ENCODE data around the gene NDUFS2.
A peak's percentile ranks its signal among the peaks of the same experiment; 100 is the strongest.

Gene NDUFS2

GRCh38 chr1:161177936-161178244, 24.3 kb upstream of the NDUFS2 start:
- TF ChIP-seq EGR1 (IDR thresholded peaks at IDR 0.05), result no peak
- no peak for TF ChIP-seq ZBTB7A (IDR thresholded peaks at IDR 0.05; ENCODE audit: low read depth)
- TF ChIP-seq NFIC (IDR thresholded peaks at IDR 0.05), result no peak
- TF ChIP-seq YY1 (IDR thresholded peaks at IDR 0.05; ENCODE audit: low read depth), result no peak
- TF ChIP-seq MAX (IDR thresholded peaks at IDR 0.05), result no peak
- TF ChIP-seq TCF12 (IDR thresholded peaks at IDR 0.05; ENCODE audit: low read depth), result no peak

GRCh38 chr1:161179698-161180097, 22.5 kb upstream of the NDUFS2 start:
- no peak for TF ChIP-seq TAF1 (IDR thresholded peaks at IDR 0.05; ENCODE audit: low read depth)
- no peak for TF ChIP-seq MAX (IDR thresholded peaks at IDR 0.05)
- TF ChIP-seq ZBTB7A (IDR thresholded peaks at IDR 0.05; ENCODE audit: low read depth), result no peak
- TF ChIP-seq NFIC (IDR thresholded peaks at IDR 0.05), result no peak
- TF ChIP-seq TCF12 (IDR thresholded peaks at IDR 0.05; ENCODE audit: low read depth), result no peak
- TF ChIP-seq RAD21 (IDR thresholded peaks at IDR 0.05; ENCODE audit: low read depth), result no peak
- TF ChIP-seq EP300 (IDR thresholded peaks at IDR 0.05; ENCODE audit: borderline replicate concordance), result no peak
- TF ChIP-seq CREB1 (IDR thresholded peaks at IDR 0.05; ENCODE audit: low read depth), result no peak

GRCh38 chr1:161180639-161181038, 21.5 kb upstream of the NDUFS2 start:
- TF ChIP-seq RAD21 (IDR thresholded peaks at IDR 0.05; ENCODE audit: low read depth), result 0 out of 2 replicates have a peak, but pooled peaks have one; percentile 15
- no peak for TF ChIP-seq CEBPB (IDR thresholded peaks at IDR 0.05)
- TF ChIP-seq YY1 (IDR thresholded peaks at IDR 0.05; ENCODE audit: low read depth), result no peak
- no peak for TF ChIP-seq FOXM1 (IDR thresholded peaks at IDR 0.05; ENCODE audit: borderline replicate concordance, low read depth)

GRCh38 chr1:161182214-161182613, 20.0 kb upstream of the NDUFS2 start:
- TF ChIP-seq EGR1 (IDR thresholded peaks at IDR 0.05) (no peak), YY1 (IDR thresholded peaks at IDR 0.05; ENCODE audit: low read depth) (no peak), EP300 (IDR thresholded peaks at IDR 0.05; ENCODE audit: borderline replicate concordance) (no peak), CEBPB (IDR thresholded peaks at IDR 0.05) (no peak), TAF1 (IDR thresholded peaks at IDR 0.05; ENCODE audit: low read depth) (no peak), REST (IDR thresholded peaks at IDR 0.05; ENCODE audit: low read depth) (no peak)
- TF ChIP-seq, protein P1, sequence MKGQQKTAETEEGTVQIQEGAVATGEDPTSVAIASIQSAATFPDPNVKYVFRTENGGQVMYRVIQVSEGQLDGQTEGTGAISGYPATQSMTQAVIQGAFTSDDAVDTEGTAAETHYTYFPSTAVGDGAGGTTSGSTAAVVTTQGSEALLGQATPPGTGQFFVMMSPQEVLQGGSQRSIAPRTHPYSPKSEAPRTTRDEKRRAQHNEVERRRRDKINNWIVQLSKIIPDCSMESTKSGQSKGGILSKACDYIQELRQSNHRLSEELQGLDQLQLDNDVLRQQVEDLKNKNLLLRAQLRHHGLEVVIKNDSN (IDR thresholded peaks at IDR 0.05), result no peak

DNA sequence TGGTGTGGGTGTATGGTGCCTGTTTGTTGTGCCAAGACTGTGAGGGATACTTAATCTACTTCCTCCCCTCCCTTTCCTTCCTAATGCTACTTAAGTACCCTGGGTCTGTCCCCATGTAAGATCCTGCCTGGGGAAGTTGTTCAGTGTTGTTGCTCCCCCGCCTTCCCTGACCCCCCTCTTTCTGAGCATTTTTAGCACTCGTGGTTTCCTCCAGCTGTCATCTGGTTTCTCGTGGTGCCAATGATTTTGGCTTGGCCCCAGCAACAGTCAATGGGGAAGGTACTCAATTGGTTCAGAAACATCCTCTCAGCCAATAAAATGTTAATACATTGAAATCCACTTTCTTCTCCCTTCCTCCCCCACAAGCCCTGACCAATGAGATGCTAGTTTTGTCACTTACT, 16.9 kb upstream of the NDUFS2 start:
- TF ChIP-seq NFIC (IDR thresholded peaks at IDR 0.05) (no peak), ZBTB7A (IDR thresholded peaks at IDR 0.05; ENCODE audit: low read depth) (no peak), TCF12 (IDR thresholded peaks at IDR 0.05; ENCODE audit: low read depth) (no peak), RAD21 (IDR thresholded peaks at IDR 0.05; ENCODE audit: low read depth) (no peak), TEAD4 (IDR thresholded peaks at IDR 0.05) (no peak), REST (IDR thresholded peaks at IDR 0.05; ENCODE audit: low read depth) (no peak), CREB1 (IDR thresholded peaks at IDR 0.05; ENCODE audit: low read depth) (no peak), TAF1 (IDR thresholded peaks at IDR 0.05; ENCODE audit: low read depth) (no peak), EP300 (IDR thresholded peaks at IDR 0.05; ENCODE audit: borderline replicate concordance) (no peak), EGR1 (IDR thresholded peaks at IDR 0.05) (no peak), MAX (IDR thresholded peaks at IDR 0.05) (no peak), YY1 (IDR thresholded peaks at IDR 0.05; ENCODE audit: low read depth) (no peak), FOXM1 (IDR thresholded peaks at IDR 0.05; ENCODE audit: borderline replicate concordance, low read depth) (no peak), CEBPB (IDR thresholded peaks at IDR 0.05) (no peak)
- TF ChIP-seq, protein P1 (IDR thresholded peaks at IDR 0.05), result no peak

DNA sequence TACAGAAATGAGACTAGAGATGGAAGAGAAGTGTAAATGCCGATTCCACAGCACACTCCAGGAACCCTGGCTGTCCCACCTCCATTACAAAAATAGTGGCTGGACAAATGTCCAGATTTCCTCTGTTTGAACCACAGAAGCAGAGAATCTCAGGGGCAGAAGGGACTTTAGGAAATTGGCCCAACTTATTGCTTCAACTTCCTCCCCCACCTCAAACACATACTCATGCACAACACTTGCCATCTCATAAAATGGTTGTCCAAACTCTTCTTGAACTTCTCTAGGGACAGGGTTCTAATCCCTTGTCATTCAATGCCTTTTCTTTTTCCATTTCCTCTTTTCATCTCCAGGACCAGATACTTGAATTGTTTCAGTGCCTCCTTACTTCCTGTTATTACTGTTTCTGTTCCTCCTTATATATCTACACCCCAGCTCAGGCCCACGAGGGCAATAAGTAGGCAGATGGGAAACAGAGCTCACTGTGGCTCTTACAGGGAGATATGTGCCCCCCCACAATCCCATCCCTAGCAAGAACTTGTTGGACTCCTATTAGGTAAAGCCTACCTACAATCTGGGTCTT, 16.3 kb upstream of the NDUFS2 start:
- no peak for TF ChIP-seq REST (IDR thresholded peaks at IDR 0.05; ENCODE audit: low read depth)
- TF ChIP-seq TEAD4 (IDR thresholded peaks at IDR 0.05), result no peak
- no peak for TF ChIP-seq ZBTB7A (IDR thresholded peaks at IDR 0.05; ENCODE audit: low read depth)
- no peak for TF ChIP-seq TCF12 (IDR thresholded peaks at IDR 0.05; ENCODE audit: low read depth)
- no peak for TF ChIP-seq NFIC (IDR thresholded peaks at IDR 0.05)
- TF ChIP-seq TAF1 (IDR thresholded peaks at IDR 0.05; ENCODE audit: low read depth), result no peak
- no peak for TF ChIP-seq EGR1 (IDR thresholded peaks at IDR 0.05)
- no peak for TF ChIP-seq FOXM1 (IDR thresholded peaks at IDR 0.05; ENCODE audit: borderline replicate concordance, low read depth)
- no peak for TF ChIP-seq YY1 (IDR thresholded peaks at IDR 0.05; ENCODE audit: low read depth)
- TF ChIP-seq CEBPB (IDR thresholded peaks at IDR 0.05), result no peak
- TF ChIP-seq, protein P1 (IDR thresholded peaks at IDR 0.05), result no peak
- no peak for TF ChIP-seq EP300 (IDR thresholded peaks at IDR 0.05; ENCODE audit: borderline replicate concordance)
- no peak for TF ChIP-seq RAD21 (IDR thresholded peaks at IDR 0.05; ENCODE audit: low read depth)
- no peak for TF ChIP-seq MAX (IDR thresholded peaks at IDR 0.05)
- no peak for TF ChIP-seq CREB1 (IDR thresholded peaks at IDR 0.05; ENCODE audit: low read depth)

Data from Ishikawa (cell line).